ENCODE data around the gene GALNT18. TPM values are rescaled to one million over a fixed set of nuclear protein-coding genes. Genes with fewer than 3 reads are reported as not detected.
A peak's percentile ranks its signal among the peaks of the same experiment; 100 is the strongest.

GALNT18 gene
- total RNA-seq, 1 experiment from 2014 or later = 15.1 TPM

GRCh38 chr11:11525283-11525682, 96.5 kb downstream of the GALNT18 start:
- no peak for DNase-seq
- no peaks in the 10 kb centered on the region; the same call in 1 of the 2 replicates for H3K36me3 ChIP-seq
- peaks cover 16% of the 10 kb centered on the region for H3K4me1 ChIP-seq
- H3K27me3 ChIP-seq = no peaks in the 10 kb centered on the region
- no peaks in the 10 kb centered on the region for H3K9me3 ChIP-seq (replicated peaks)
- no peak overlapping the region for H3K27ac ChIP-seq
- H3K4me3 ChIP-seq = no peak overlapping the region

DNA sequence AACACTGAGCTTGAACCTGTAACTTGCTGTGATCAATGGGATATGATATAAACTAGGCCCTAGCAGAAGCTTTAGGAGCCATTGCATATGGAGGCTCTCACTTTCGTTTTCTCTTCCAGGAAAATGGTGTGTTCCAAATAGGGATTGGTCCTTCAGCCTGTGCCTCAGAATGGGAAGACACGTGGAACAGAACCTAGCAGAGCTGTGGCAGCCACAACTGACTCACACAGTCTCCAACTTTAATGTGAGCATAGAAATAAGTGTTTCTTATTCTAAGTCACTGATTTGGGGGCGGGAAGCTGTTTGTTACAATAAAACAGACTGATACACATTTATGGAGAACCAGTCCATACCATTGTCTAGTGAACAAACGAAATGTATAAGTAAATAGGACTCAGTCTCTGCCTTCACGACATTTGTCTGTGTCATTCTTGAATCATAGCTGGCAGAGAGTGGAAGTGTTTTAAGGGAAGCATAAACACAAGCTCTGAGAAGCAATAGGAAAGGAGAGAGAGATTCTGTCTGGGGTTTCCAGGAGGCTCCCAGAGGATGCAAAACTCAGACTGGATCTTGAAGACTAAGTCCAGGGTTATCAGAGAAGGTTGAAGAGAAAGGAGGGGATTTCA, 97.3 kb downstream of the GALNT18 start:
- DNase-seq = no peak
- Histone ChIP-seq H3K9me3 (replicated peaks) (no peaks in the 10 kb centered on the region), H3K27me3 (no peaks in the 10 kb centered on the region), H3K4me3 (no peak overlapping the region), H3K27ac (no peak overlapping the region), H3K36me3 (no peaks in the 10 kb centered on the region; the same call in 1 of the 2 replicates), H3K4me1 (peaks cover 18% of the 10 kb centered on the region)

GRCh38 chr11:11522591-11522990, 99.2 kb downstream of the GALNT18 start:
- Histone ChIP-seq H3K27ac (no peak overlapping the region), H3K4me3 (no peak overlapping the region)
- no peak for DNase-seq

DNA sequence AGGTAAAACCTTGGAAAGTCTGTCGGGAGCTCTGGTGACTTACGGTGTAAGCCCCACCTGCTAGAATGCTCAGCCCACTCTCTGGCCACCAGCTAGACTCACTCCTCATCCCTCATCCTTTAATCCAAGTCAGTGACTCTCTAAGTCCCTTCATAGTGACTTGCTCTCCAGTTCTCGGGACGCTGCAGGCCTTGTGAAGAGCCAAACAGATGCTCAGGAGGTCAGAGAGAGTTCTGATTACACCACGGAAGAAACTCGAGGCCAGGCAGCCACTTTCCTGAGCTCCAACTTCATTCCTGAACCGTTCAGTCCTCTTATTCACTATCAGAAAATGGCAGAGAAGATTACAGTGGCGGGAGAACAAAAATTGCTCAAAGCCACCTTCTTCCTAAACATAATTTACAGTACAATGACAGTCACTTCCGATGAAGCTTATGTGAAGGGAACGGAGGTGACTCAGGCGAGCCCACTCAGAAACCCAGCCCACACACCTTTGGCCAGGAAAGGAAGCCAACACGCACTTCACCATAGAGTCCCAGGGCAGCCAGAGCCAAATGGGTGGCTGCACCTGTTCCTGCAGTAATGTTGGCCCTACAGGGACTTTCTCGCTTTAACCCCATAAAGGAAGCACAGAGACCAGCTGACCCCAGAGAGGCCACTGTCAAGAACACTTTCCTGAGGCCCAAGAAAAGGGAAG, 100.4 kb downstream of the GALNT18 start:
- no peaks in the 10 kb centered on the region; the same call in 1 of the 2 replicates for H3K36me3 ChIP-seq
- H3K4me1 ChIP-seq = peaks cover 18% of the 10 kb centered on the region
- DNase-seq = peak; percentile 16 to 38
- no peaks in the 10 kb centered on the region for H3K27me3 ChIP-seq
- H3K4me3 ChIP-seq = no peak overlapping the region
- H3K27ac ChIP-seq = no peak overlapping the region
- H3K9me3 ChIP-seq (replicated peaks) = no peaks in the 10 kb centered on the region

More at GRCh38 chr11:11522591-11522990, 99.2 kb downstream of the GALNT18 start:
- H3K27me3 ChIP-seq = no peaks in the 10 kb centered on the region
- H3K4me1 ChIP-seq = peaks cover 18% of the 10 kb centered on the region
- H3K36me3 ChIP-seq = no peaks in the 10 kb centered on the region; the same call in 1 of the 2 replicates
- no peaks in the 10 kb centered on the region for H3K9me3 ChIP-seq (replicated peaks)

- Histone ChIP-seq H3K9me3 (replicated peaks) (no peaks in the 10 kb centered on the region), H3K4me3 (no peak overlapping the region), H3K27me3 (no peaks in the 10 kb centered on the region), H3K4me1 (peaks cover 18% of the 10 kb centered on the region), H3K27ac (no peak overlapping the region; the same call in 1 of the 2 replicates), H3K36me3 (no peaks in the 10 kb centered on the region)
- peak; percentile 54 to 60 for DNase-seq
These were observed 101.4 kb downstream of the GALNT18 start for GRCh38 chr11:11520231-11521015.

DNA sequence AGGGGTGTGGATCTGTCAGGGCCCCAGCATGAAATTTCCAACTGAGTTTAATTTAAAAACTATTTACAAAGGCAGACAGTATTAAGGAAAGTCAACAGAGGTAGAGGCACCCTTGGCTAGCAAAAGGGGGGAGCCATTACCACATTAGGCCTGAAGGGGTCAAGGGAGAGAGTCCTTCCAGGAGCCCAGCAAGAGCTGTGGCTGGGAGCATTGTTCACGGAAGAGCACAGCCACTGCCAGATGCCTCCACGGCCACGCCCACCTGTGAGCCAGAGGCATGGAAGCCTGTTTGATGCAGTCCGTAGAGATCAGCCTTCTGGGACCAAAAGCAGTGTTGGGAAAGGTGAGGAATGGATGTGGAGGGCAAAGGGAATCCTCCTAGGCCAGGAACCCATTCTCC, 102.6 kb downstream of the GALNT18 start:
- Histone ChIP-seq H3K4me1 (peaks cover 24% of the 10 kb centered on the region), H3K4me3 (no peak overlapping the region), H3K27me3 (no peaks in the 10 kb centered on the region), H3K27ac (no peak overlapping the region), H3K36me3 (no peaks in the 10 kb centered on the region), H3K9me3 (replicated peaks) (no peaks in the 10 kb centered on the region)
- DNase-seq = no peak

DNA sequence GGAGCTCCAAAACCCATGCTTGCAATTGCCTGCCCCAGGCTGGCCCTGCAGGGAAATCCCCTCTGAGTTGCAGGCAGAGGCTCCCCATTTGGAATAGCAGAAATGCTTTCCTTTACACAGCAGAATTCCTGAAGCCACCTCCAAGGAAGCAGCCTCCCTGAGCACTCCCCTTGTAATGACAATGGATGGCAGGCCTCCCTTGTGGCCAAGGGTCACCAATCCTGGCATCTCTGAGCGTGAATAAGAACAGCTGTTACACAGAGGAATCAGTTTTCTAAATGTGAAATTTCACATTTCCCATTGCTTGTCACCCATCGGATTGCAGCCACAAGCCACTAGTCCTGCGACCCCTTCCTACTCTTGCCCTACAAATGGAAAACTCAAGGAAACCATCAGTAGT, 107.6 kb downstream of the GALNT18 start:
- peak; percentile 49 to 66 for DNase-seq

DNA sequence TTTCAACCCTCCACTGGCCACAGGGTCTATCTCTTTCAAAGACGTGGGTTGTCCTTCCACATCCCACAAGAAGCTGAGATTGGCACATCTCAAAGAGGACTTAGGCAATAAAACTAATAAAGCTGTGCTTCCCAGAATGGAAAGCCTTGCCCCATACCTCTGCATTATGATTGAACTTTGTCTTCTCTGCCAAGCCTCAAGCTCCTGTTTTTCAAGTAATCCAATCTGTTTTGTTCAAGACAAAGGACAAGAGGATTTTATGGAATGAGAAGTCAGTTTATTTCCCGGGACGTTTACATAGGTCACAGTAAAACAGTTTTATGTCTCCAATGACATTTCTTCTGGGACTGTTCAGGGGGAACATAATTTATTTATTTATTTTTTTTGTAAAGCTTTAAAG, 108.4 kb downstream of the GALNT18 start:
- H3K4me1 ChIP-seq = peaks cover 28% of the 10 kb centered on the region
- no peak for DNase-seq
- H3K9me3 ChIP-seq (replicated peaks) = no peaks in the 10 kb centered on the region
- H3K36me3 ChIP-seq = no peaks in the 10 kb centered on the region
- H3K4me3 ChIP-seq = no peak overlapping the region
- no peaks in the 10 kb centered on the region for H3K27me3 ChIP-seq
- no peak overlapping the region for H3K27ac ChIP-seq

More for the DNA sequence above, 107.6 kb downstream of the GALNT18 start:
- no peak overlapping the region for H3K27ac ChIP-seq
- no peaks in the 10 kb centered on the region for H3K27me3 ChIP-seq
- no peak overlapping the region for H3K4me3 ChIP-seq
- no peaks in the 10 kb centered on the region for H3K36me3 ChIP-seq
- H3K9me3 ChIP-seq (replicated peaks) = no peaks in the 10 kb centered on the region
- peaks cover 28% of the 10 kb centered on the region for H3K4me1 ChIP-seq

DNA sequence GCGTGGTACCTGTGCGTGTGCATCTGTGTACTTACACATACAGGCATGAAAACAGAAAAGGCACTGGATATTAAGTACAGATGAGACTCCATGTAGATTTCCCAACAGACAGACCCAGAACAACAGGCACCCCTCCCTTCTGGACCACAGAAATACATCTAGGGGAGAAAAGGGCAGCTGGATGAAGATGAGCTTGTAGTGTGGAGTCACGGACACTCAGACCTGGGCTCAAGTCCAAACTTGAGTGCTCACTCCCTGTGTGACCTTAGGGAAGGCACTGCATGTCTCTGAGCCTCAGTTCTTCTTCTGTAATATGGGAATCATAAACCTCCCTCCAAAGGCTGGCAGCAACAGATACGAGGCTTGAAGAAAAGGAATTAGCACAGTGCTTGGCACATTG, 108.9 kb downstream of the GALNT18 start:
- no peak overlapping the region for H3K27ac ChIP-seq
- no peaks in the 10 kb centered on the region for H3K9me3 ChIP-seq (replicated peaks)
- H3K4me1 ChIP-seq = peaks cover 28% of the 10 kb centered on the region
- no peaks in the 10 kb centered on the region for H3K36me3 ChIP-seq
- H3K4me3 ChIP-seq = no peak overlapping the region
- DNase-seq = no peak
- H3K27me3 ChIP-seq = no peaks in the 10 kb centered on the region

DNA sequence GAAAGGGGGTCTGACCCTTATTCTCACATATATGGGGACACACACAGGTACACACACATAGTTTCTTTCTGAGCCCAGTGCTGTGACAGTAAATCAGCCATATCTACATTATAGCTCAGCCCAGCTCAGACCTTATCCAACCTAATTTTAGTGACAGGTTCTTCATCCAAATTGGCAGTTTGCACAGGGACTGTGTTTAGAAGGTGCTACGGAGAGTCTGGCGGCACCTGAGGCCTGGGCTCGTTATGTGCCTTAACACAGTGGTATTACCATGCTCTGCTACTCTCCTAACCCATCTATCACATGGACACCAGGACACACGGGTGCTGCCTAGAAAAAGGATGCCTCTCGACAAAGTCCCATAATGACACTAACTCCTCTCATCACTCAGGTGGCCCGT, 109.3 kb downstream of the GALNT18 start:
- H3K4me1 ChIP-seq = peaks cover 28% of the 10 kb centered on the region
- no peak for DNase-seq
- H3K27ac ChIP-seq = no peak overlapping the region
- no peaks in the 10 kb centered on the region for H3K27me3 ChIP-seq
- H3K9me3 ChIP-seq (replicated peaks) = no peaks in the 10 kb centered on the region
- H3K4me3 ChIP-seq = no peak overlapping the region
- H3K36me3 ChIP-seq = no peaks in the 10 kb centered on the region

- Histone ChIP-seq H3K27ac (no peak overlapping the region), H3K9me3 (replicated peaks) (no peaks in the 10 kb centered on the region), H3K27me3 (no peaks in the 10 kb centered on the region), H3K36me3 (no peaks in the 10 kb centered on the region), H3K4me3 (no peak overlapping the region), H3K4me1 (peaks cover 28% of the 10 kb centered on the region)
- DNase-seq = no peak
These were observed 109.7 kb downstream of the GALNT18 start for GRCh38 chr11:11512090-11512489.

GRCh38 chr11:11510939-11511338, 110.9 kb downstream of the GALNT18 start:
- Histone ChIP-seq H3K36me3 (no peaks in the 10 kb centered on the region), H3K27me3 (no peaks in the 10 kb centered on the region), H3K9me3 (replicated peaks) (no peaks in the 10 kb centered on the region), H3K4me3 (no peak overlapping the region), H3K4me1 (peaks cover 28% of the 10 kb centered on the region), H3K27ac (peak overlapping the region; percentile 29; the same call in 1 of the 2 replicates)
- DNase-seq = peak; percentile 77 to 83

DNA sequence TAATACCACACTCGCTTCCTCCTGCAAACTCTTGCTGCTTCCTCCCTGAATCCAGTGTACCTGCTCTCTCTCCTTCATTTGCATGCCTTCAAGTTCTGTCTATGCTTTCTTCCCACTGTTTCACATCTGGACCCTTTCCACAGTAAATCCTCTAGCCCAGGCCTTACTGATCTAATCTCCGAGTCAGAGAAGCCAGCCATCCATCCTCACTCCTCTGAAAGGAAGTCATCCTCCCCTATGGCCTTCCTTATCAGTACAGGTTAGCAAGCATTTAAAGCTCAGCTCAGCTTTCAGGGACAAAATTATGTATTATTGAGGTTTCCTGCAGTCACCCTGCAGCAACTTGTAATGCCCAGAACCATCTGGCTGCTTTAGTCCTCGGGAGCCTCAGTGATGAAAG, 116.1 kb downstream of the GALNT18 start:
- H3K4me3 ChIP-seq = no peak overlapping the region
- H3K9me3 ChIP-seq (replicated peaks) = no peaks in the 10 kb centered on the region
- DNase-seq = no peak
- H3K4me1 ChIP-seq = peaks cover 3% of the 10 kb centered on the region
- no peaks in the 10 kb centered on the region for H3K27me3 ChIP-seq
- no peaks in the 10 kb centered on the region for H3K36me3 ChIP-seq
- H3K27ac ChIP-seq = no peak overlapping the region

GRCh38 chr11:11505190-11505589, 116.6 kb downstream of the GALNT18 start:
- no peaks in the 10 kb centered on the region for H3K36me3 ChIP-seq
- H3K4me3 ChIP-seq = no peak overlapping the region
- no peaks in the 10 kb centered on the region for H3K9me3 ChIP-seq (replicated peaks)
- no peaks in the 10 kb centered on the region for H3K27me3 ChIP-seq
- DNase-seq = no peak
- no peaks in the 10 kb centered on the region; the same call in 1 of the 2 replicates for H3K4me1 ChIP-seq
- no peak overlapping the region for H3K27ac ChIP-seq

DNA sequence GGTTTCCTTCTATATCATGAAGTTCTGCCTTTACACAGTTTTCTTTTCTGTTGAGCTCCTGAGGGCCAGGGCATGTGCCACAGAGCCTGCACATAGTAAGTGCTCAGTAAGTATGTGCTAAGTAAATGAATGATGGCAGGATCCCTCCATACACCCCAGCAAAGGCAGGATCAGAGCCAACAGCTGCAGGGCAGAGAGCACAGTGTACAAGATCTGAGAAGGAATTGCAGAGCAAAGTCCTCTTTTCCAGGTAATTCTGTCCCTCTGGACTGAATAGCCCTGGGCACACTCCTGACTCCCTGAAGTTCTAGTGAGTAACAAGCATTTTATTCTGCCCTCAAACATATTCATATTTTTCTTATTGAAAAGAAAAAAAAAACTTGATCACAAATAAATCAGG, 117.7 kb downstream of the GALNT18 start:
- no peaks in the 10 kb centered on the region for H3K9me3 ChIP-seq (replicated peaks)
- no peak overlapping the region for H3K4me3 ChIP-seq

More for the DNA sequence above, 117.7 kb downstream of the GALNT18 start:
- no peak for DNase-seq
- no peaks in the 10 kb centered on the region for H3K36me3 ChIP-seq
- H3K27me3 ChIP-seq = no peaks in the 10 kb centered on the region
- no peak overlapping the region for H3K27ac ChIP-seq
- no peaks in the 10 kb centered on the region; the same call in 1 of the 2 replicates for H3K4me1 ChIP-seq

All from SJCRH30 (cell line).